Measurements from ENCODE around the gene ALDH3B1.

Gene ALDH3B1

DNA sequence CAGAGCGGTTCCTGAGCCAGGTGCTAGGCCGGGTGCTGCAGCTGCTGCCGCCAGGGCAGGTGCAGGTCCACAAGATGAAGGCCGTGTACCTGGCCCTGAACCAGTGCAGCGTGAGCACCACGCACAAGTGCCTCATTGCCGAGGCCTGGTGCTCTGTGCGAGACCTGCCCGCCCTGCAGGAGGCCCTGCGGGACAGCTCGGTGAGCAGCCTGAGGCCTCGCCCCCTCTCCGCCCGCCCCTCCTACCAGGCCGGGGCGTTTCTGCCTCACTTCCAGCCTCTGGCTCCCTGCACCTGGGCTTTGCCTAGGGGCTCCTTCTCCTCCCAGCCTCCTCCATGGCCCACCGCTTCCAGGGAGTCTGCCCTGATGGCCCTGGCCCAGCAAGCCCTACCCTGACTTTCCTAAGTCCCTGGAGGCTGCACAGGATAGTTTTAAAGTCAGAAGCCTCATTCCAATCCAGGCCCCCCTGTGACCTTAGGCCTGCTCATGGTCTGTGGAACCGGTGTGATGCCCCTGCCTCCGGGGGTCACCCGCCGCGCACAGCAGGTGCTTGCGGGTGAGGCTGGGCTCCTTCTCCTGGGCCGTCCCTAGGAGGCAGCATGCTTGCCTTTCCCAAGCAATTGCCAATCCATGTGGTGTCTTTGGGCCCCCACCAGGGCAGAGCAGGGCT lies 34.2 kb downstream of the ALDH3B1 start:
- DNase-seq (ENCODE audit: low spot score), result no peak

DNA sequence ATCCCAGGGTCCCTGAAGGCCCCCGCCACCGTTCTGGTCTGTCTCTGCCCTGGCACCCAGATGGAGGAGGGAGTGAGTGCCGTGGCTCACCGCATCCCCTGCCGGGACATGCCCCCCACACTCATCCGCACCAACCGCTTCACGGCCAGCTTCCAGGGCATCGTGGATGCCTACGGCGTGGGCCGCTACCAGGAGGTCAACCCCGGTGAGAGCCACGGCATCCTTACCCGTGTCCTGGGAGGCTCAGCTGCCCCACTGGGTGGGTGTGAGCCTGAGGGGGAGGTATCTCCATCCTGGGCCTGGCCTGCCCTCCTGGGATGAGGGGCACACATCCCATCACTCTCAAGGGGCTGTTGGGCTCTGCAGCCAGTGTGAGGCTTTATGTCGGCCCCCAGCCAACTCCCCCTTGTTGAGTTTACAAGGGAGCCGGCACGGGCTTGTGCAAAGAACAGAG lies 34.8 kb downstream of the ALDH3B1 start:
- no peak for DNase-seq (ENCODE audit: low spot score)

GRCh38 chr11:68047437-68048290 lies 37.5 kb downstream of the ALDH3B1 start:
- DNase-seq (ENCODE audit: low spot score), result no peak

- no peak for DNase-seq (ENCODE audit: low spot score)
Measured at GRCh38 chr11:68048681-68049508, 38.8 kb downstream of the ALDH3B1 start.

DNA sequence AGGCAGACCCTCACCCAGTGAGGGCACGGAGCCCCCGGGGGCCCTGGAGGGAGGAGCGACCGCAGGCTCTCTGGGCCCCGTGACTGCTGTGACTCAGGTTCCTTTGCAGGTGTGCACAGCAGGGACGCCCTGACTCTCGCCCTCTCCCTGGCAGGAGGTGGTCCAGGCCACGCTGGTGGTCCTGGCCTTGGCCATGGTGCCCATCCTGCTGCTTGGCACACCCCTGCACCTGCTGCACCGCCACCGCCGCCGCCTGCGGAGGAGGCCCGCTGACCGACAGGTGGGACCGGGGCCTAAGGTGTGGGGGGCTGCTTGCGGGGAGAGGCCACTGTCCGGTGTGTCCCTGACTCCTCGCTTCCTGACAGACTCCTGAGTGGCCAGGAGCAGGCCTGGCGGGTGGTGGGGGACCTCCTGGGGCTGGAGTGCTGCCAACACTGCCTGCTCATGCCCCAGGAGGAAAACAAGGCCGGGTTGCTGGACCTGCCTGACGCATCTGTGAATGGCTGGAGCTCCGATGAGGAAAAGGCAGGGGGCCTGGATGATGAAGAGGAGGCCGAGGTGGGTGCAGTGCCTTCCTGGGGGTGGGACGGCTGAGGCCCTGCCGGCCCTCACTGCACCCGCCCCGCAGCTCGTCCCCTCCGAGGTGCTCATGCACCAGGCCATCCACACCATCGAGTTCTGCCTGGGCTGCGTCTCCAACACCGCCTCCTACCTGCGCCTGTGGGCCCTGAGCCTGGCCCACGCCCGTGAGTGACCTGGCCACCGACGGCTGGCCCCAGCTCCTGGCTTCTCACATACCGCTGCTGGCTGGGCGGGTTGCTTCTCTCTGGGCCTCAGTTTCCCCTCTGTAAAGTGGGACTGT lies 39.6 kb downstream of the ALDH3B1 start:
- no peak for DNase-seq (ENCODE audit: low spot score)

DNA sequence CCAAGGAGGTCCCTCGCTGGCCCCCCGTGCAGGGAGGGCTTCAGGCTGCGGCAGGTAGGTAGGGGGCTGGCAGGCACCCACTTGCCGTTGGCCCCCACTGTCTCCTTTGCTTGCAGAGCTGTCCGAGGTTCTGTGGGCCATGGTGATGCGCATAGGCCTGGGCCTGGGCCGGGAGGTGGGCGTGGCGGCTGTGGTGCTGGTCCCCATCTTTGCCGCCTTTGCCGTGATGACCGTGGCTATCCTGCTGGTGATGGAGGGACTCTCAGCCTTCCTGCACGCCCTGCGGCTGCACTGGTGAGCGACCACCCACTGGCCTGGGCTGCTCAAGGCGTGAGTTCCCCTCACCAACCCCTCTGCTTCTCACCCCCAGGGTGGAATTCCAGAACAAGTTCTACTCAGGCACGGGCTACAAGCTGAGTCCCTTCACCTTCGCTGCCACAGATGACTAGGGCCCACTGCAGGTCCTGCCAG lies 40.3 kb downstream of the ALDH3B1 start:
- DNase-seq (ENCODE audit: low spot score), result no peak

DNA sequence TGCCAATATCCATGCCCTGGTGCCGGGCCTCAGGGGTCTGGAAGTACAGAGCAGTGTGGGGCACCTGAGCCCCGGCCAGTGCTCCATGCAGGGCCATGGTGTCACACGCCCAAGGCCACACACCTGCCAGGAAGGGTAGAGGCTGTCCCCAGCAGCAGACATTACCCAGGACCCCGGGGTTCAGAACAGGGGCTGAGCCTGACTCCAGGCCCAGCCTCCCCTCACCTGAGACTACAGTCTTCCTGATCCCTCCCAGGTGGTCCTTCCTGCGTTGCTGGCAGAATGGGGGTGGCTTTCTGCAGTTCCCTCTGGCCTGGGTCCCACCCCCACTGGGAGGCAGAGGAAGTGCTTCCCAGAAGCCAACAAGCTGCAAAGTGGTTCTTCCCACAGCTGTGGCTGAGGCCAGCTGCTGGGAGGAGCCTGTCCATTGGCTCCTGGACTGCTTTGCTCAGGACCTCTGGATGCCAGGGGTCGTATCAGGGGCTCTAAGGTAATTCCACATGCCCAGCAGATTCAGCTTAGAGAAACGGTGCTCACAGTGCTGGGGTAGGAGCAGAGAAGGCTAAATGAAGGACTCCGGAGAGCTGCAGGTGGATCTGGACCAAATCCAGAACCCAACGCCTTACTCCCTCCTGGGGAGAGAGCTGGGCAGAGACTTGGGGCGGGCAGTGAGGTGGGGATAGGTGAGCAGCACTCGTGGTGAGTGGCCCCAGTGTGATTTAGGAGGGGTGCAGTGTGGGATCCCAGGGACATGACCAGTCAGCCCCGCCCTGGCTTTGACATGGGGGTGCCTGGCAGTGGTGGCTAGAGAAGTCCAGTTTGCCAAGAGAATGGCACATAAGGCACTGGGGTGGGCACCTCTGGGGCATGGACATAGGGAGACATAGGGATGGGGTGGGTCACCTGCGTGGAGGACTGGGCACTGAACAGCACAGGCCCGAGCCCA lies 41.3 kb downstream of the ALDH3B1 start:
- DNase-seq (ENCODE audit: low spot score), result no peak

DNA sequence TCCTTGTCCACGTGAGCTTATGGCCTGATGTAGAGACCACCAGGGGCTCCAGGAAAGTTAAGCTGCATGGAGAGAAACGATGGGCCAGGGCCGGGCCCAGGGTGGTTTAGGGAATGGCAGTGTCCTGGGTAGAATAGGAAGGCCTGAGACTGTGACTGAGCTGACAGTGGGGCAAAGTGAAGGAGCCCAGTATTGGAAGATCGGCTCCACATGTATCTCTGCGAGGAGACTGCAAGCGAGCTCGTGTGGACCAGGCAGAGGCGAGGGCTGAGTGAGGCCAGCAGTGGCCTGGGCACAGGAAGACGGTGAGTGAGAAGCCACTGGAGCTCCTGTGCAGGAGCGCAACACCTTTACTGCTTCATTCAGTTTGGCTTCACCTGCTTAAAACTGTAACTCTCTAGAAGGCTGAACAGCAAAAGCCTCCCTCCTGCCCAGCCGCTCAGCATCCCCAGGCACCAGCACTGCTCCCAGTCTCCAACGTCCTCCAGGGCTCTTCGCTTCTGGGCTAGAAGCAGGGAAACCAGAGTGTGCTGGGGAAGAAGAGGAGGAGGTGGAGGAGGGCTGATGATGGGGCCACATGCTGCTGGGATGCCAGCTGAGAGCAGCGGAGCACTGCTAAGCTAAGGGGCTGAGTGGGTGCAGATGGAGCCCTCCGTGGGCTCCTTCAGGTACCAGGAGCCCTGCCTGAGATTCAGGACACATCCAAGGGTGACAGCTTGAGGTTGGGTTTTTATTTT lies 42.2 kb downstream of the ALDH3B1 start:
- DNase-seq (ENCODE audit: low spot score), result no peak

DNA sequence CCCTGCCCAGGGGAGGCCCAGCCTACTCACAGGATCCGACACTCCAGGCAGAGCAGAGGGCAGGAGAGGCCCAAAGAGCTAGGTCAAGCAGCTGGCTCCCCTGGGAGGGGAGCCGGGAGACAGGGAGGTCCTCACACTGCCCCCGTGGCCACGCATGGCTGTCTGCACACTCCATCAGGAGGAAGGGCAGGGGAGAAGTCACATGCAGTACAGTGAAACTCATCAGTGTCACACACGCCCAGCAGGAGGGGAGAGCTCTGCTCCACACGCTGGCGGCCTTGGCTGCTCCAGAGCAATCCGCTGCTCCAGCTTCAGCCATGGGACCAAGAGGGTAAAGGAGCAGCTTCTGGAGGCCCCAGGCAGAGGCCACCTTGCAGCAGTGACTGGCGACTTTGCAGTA lies 43.0 kb downstream of the ALDH3B1 start:
- no peak for DNase-seq (ENCODE audit: low spot score)

GRCh38 chr11:68053981-68054812 lies 44.1 kb downstream of the ALDH3B1 start:
- no peak for DNase-seq (ENCODE audit: low spot score)

- no peak for DNase-seq (ENCODE audit: low spot score)
Measured at GRCh38 chr11:68056317-68057285, 46.5 kb downstream of the ALDH3B1 start.

DNA sequence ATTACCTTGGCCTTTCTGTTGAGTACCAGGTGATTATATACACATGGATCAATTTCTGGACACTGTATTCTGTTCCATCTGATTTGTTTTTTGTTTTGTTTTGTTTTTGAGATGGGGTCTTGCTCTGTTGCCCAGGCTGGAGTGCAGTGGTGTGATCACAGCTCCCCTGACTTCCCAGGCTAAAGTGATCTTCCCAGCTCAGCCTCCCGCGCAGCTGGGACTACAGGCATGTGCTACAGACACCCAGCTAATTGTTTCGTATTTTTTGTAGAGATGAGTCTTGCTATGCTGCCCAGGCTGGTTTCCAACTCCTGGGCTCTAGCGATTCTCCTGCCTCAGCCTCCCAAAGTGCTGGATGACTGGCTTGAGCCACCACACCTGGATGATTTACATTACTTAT lies 47.7 kb downstream of the ALDH3B1 start:
- no peak for DNase-seq (ENCODE audit: low spot score)

GRCh38 chr11:68061508-68061907 lies 51.4 kb downstream of the ALDH3B1 start:
- no peak for DNase-seq (ENCODE audit: low spot score)

GRCh38 chr11:68064926-68065325 lies 54.8 kb downstream of the ALDH3B1 start:
- no peak for DNase-seq (ENCODE audit: low spot score)

DNA sequence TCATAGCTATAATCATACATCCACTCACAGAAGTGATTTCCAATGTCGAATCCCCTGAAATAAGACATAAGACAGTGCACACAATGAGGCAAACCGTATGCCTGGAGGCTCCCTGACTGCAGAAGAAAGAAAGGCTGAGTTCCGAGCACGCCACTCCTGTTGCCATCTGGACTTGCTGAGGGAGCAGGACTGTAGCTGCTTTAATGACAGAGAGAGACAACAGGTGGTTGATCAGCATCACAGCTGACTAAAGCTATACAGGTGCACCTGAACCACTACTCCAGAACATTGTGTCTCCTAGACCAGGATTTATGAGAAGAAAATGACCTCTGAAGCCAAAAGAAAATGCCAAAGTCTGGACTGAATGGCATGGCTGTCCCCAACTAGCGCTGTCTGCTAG lies 55.7 kb downstream of the ALDH3B1 start:
- no peak for DNase-seq (ENCODE audit: low spot score)

- no peak for DNase-seq (ENCODE audit: low spot score)
Measured at GRCh38 chr11:68066742-68067141, 56.6 kb downstream of the ALDH3B1 start.

- no peak for DNase-seq (ENCODE audit: low spot score)
Measured at GRCh38 chr11:68067991-68068390, 57.9 kb downstream of the ALDH3B1 start.
